Measurements from ENCODE around the gene RNF144B. TPM values are rescaled to one million over a fixed set of nuclear protein-coding genes. Genes with fewer than 3 reads are reported as not detected.

The RNF144B gene
- total RNA-seq, 3 donors from 2014 or later: 24.3 to 37.0 (median 24.8) TPM

- no peak overlapping the region for H3K27ac ChIP-seq
- H3K36me3 ChIP-seq: no peaks in the 10 kb centered on the region
- DNase-seq (ENCODE audit: low spot score in 2 of 2): no peak
- no peak overlapping the region for H3K4me3 ChIP-seq
- H3K4me1 ChIP-seq: no peaks in the 10 kb centered on the region
- H3K27me3 ChIP-seq: no peaks in the 10 kb centered on the region
- intact Hi-C loops (cut with DNase I; ENCODE audit: low total_unique reads): no loop called here
- H3K9me3 ChIP-seq: no peaks in the 10 kb centered on the region
- TF ChIP-seq CTCF (IDR thresholded peaks at IDR 0.05): no peak
- no peak for TF ChIP-seq POLR2A (IDR thresholded peaks at IDR 0.05)
- TF ChIP-seq POLR2AphosphoS5 (IDR thresholded peaks at IDR 0.05): no peak
Measured at GRCh38 chr6:18513253-18513798, 126.2 kb downstream of the RNF144B start.

GRCh38 chr6:18514180-18514579 is 127.0 kb downstream of the RNF144B start:
- intact Hi-C loops (cut with DNase I; ENCODE audit: low total_unique reads): no loop called here
- Histone ChIP-seq H3K27me3 (no peaks in the 10 kb centered on the region), H3K36me3 (no peaks in the 10 kb centered on the region), H3K4me1 (no peaks in the 10 kb centered on the region), H3K4me3 (no peak overlapping the region), H3K27ac (no peak overlapping the region), H3K9me3 (no peaks in the 10 kb centered on the region)
- DNase-seq (ENCODE audit: low spot score in 2 of 2): no peak
- TF ChIP-seq POLR2A (IDR thresholded peaks at IDR 0.05): no peak
- TF ChIP-seq CTCF (IDR thresholded peaks at IDR 0.05): no peak
- no peak for TF ChIP-seq POLR2AphosphoS5 (IDR thresholded peaks at IDR 0.05)

- Histone ChIP-seq H3K36me3 (no peaks in the 10 kb centered on the region), H3K4me1 (no peaks in the 10 kb centered on the region), H3K27me3 (no peaks in the 10 kb centered on the region), H3K4me3 (no peak overlapping the region), H3K9me3 (no peaks in the 10 kb centered on the region), H3K27ac (no peak overlapping the region)
- no peak for TF ChIP-seq CTCF (IDR thresholded peaks at IDR 0.05)
- no peak for TF ChIP-seq POLR2AphosphoS5 (IDR thresholded peaks at IDR 0.05)
- no peak for TF ChIP-seq POLR2A (IDR thresholded peaks at IDR 0.05)
- intact Hi-C loops (cut with DNase I; ENCODE audit: low total_unique reads): no loop called here
- no peak for DNase-seq (ENCODE audit: low spot score in 2 of 2)
Measured at GRCh38 chr6:18515767-18516166, 128.6 kb downstream of the RNF144B start.

Other genes with a start within 250 kb of the RNF144B start
- gene TPMT, start 232.3 kb upstream of the RNF144B start, total RNA-seq: 10 to 100 TPM in 1 of 3 donors, 1 to 10 TPM in 2; 5.6 to 10.2 (median 8.9) TPM
- gene KDM1B, start 231.9 kb upstream of the RNF144B start, total RNA-seq: 10 to 100 TPM; 14.4 to 18.6 (median 16.2) TPM
- 100 to 1,000 TPM; 107 to 162 (median 125) TPM for gene DEK, start 122.8 kb upstream of the RNF144B start, total RNA-seq